ENCODE data around the gene RETREG1.

GRCh38 chr5:16510098-16510497 is 106.7 kb downstream of the RETREG1 start:
- no peak for TF ChIP-seq CTCF (conservative IDR thresholded peaks at IDR 0.05; ENCODE audit: low read length)
- TF ChIP-seq EZH2phosphoT487 (IDR thresholded peaks at IDR 0.05; ENCODE audit: borderline replicate concordance), result no peak
